HG03521 (cell line): ENCODE data around the gene DUS1L.

Source experiments
- ATAC-seq: cut with Tn5 transposase; IDR thresholded peaks from one replicate; pipeline ENCODE4 v1.9.1; 2021; ENCODE audit warnings: mild to moderate bottlenecking, moderate library complexity; ENCODE audit not compliant: unreplicated experiment

Gene DUS1L

GRCh38 chr17:82077617-82078358 is 12.2 kb upstream of the DUS1L start:
- no peak for ATAC-seq

- ATAC-seq, result no peak
Measured at GRCh38 chr17:82076785-82077591, 11.4 kb upstream of the DUS1L start.

GRCh38 chr17:82076018-82076784 is 10.6 kb upstream of the DUS1L start:
- ATAC-seq, result no peak

GRCh38 chr17:82073446-82073845 is 7.8 kb upstream of the DUS1L start:
- no peak for ATAC-seq

- ATAC-seq, result no peak
Measured at GRCh38 chr17:82072827-82073226, 7.2 kb upstream of the DUS1L start.

GRCh38 chr17:82070611-82071010 is 5.0 kb upstream of the DUS1L start:
- no peak for ATAC-seq

- ATAC-seq, result peak; percentile 28
Measured at GRCh38 chr17:82065193-82065637, 389 bp downstream of the DUS1L start.

GRCh38 chr17:82064433-82065192 is 991 bp downstream of the DUS1L start:
- no peak for ATAC-seq

GRCh38 chr17:82063424-82064415 is 1.9 kb downstream of the DUS1L start:
- no peak for ATAC-seq

- no peak for ATAC-seq
Measured at GRCh38 chr17:82062984-82063368, 2.6 kb downstream of the DUS1L start.

GRCh38 chr17:82062076-82062983 is 3.3 kb downstream of the DUS1L start:
- no peak for ATAC-seq

GRCh38 chr17:82061047-82061925 is 4.3 kb downstream of the DUS1L start:
- ATAC-seq, result no peak

GRCh38 chr17:82060614-82061013 is 5.0 kb downstream of the DUS1L start:
- no peak for ATAC-seq

GRCh38 chr17:82060001-82060380 is 5.6 kb downstream of the DUS1L start:
- no peak for ATAC-seq

- no peak for ATAC-seq
Measured at GRCh38 chr17:82059272-82060000, 6.2 kb downstream of the DUS1L start.

GRCh38 chr17:82058855-82059249 is 6.8 kb downstream of the DUS1L start:
- ATAC-seq, result no peak
